ENCODE measurements around the gene STARD3NL. TPM values are rescaled to one million over a fixed set of nuclear protein-coding genes. Genes with fewer than 3 reads are reported as not detected.
A peak's percentile ranks its signal among the peaks of the same experiment; 100 is the strongest.

STARD3NL gene
- total and polyA plus RNA-seq, 2 of the 13 experiments (the other 11 are each of a cell fraction or from before 2014, with no cell fraction given): 37.3 to 42.3 TPM

DNA sequence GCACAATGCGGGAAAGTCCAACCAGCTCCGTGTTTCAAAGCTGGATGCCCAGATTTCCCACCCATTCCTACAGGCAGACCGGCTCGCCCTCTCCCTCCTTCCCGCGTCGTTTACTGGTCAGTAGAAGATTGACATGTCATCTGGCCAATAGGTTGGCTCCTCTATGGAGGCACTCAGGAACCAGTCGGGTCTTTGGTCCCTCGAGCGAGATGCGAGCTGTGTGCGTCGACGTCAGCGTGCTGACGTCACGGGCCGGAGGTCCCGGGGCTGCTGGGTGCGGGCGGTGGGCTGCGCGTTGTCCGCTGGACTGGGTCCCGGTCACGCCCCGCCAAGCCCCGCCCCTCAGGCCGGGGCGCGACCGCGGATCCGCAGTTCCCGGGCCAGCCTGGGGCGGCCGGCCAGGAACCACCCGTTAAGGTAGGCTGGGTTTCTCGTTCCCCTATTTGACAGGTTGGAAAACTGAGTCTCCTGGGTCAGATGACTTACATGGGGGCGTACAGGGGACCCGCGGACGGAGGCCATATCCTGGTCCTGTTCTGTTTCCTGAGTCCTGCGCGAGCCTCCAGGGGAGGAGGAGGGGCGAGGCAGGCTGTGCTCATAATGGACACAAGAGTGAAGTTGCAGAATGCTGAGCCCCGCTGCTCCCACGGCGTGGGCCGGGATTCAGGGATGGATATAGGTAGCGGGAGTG lies at the start of gene STARD3NL (continued):
- TF ChIP-seq ZNF777 (CRISPR knock-in tag; IDR thresholded peaks at IDR 0.05) (no peak; the same call in 1 of the 2 replicates), ZBTB14 (CRISPR knock-in tag; IDR thresholded peaks at IDR 0.05) (no peak), HOXA9 (CRISPR knock-in tag; IDR thresholded peaks at IDR 0.05; ENCODE audit: borderline replicate concordance) (no peak), ZNF816 (CRISPR knock-in tag; IDR thresholded peaks at IDR 0.05; ENCODE audit: borderline replicate concordance) (no peak), SOX5 (CRISPR knock-in tag; IDR thresholded peaks at IDR 0.05; ENCODE audit: borderline replicate concordance) (no peak), ZMYM2 (CRISPR knock-in tag; IDR thresholded peaks at IDR 0.05) (no peak), SUZ12 (IDR thresholded peaks at IDR 0.05; ENCODE audit: low read depth, low read length) (no peak), ZNF235 (CRISPR knock-in tag; IDR thresholded peaks at IDR 0.05; ENCODE audit: borderline replicate concordance) (0 out of 2 replicates have a peak, but pooled peaks have one; percentile 64), ZNF780A (CRISPR knock-in tag; IDR thresholded peaks at IDR 0.05) (no peak), ZNF598 (CRISPR knock-in tag; IDR thresholded peaks at IDR 0.05; ENCODE audit: borderline replicate concordance) (no peak), XRCC5 (optimal IDR thresholded peaks at IDR 0.05; ENCODE audit: low read length) (no peak), HHEX (CRISPR knock-in tag; IDR thresholded peaks at IDR 0.05) (no peak), ZNF3 (CRISPR knock-in tag; IDR thresholded peaks at IDR 0.05) (peak; percentile 7; the same call in 1 of the 2 replicates), MED13 (CRISPR knock-in tag; IDR thresholded peaks at IDR 0.05) (no peak), SRSF4 (IDR thresholded peaks at IDR 0.05; ENCODE audit: low read depth, low read length, poor library complexity, severe bottlenecking) (no peak), ZNF263 (CRISPR knock-in tag; IDR thresholded peaks at IDR 0.05) (no peak), ZUFSP (CRISPR knock-in tag; IDR thresholded peaks at IDR 0.05; ENCODE audit: borderline replicate concordance) (no peak)
- TF ChIP-seq, protein P1, sequence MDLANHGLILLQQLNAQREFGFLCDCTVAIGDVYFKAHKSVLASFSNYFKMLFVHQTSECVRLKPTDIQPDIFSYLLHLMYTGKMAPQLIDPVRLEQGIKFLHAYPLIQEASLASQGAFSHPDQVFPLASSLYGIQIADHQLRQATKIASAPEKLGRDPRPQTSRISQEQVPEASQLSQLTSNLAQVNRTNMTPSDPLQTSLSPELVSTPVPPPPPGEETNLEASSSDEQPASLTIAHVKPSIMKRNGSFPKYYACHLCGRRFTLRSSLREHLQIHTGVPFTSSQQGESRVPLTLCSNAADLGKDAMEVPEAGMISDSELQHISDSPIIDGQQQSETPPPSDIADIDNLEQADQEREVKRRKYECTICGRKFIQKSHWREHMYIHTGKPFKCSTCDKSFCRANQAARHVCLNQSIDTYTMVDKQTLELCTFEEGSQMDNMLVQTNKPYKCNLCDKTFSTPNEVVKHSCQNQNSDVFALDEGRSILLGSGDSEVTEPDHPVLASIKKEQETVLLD (CRISPR knock-in tag; IDR thresholded peaks at IDR 0.05; ENCODE audit: low read depth): no peak
- TF ChIP-seq, protein P2, sequence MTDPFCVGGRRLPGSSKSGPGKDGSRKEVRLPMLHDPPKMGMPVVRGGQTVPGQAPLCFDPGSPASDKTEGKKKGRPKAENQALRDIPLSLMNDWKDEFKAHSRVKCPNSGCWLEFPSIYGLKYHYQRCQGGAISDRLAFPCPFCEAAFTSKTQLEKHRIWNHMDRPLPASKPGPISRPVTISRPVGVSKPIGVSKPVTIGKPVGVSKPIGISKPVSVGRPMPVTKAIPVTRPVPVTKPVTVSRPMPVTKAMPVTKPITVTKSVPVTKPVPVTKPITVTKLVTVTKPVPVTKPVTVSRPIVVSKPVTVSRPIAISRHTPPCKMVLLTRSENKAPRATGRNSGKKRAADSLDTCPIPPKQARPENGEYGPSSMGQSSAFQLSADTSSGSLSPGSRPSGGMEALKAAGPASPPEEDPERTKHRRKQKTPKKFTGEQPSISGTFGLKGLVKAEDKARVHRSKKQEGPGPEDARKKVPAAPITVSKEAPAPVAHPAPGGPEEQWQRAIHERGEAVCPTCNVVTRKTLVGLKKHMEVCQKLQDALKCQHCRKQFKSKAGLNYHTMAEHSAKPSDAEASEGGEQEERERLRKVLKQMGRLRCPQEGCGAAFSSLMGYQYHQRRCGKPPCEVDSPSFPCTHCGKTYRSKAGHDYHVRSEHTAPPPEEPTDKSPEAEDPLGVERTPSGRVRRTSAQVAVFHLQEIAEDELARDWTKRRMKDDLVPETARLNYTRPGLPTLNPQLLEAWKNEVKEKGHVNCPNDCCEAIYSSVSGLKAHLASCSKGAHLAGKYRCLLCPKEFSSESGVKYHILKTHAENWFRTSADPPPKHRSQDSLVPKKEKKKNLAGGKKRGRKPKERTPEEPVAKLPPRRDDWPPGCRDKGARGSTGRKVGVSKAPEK (CRISPR knock-in tag; IDR thresholded peaks at IDR 0.05; ENCODE audit: borderline replicate concordance): no peak
- TF ChIP-seq, protein P3, sequence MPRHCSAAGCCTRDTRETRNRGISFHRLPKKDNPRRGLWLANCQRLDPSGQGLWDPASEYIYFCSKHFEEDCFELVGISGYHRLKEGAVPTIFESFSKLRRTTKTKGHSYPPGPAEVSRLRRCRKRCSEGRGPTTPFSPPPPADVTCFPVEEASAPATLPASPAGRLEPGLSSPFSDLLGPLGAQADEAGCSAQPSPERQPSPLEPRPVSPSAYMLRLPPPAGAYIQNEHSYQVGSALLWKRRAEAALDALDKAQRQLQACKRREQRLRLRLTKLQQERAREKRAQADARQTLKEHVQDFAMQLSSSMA (CRISPR knock-in tag; IDR thresholded peaks at IDR 0.05): no peak
- TF ChIP-seq, protein P4, sequence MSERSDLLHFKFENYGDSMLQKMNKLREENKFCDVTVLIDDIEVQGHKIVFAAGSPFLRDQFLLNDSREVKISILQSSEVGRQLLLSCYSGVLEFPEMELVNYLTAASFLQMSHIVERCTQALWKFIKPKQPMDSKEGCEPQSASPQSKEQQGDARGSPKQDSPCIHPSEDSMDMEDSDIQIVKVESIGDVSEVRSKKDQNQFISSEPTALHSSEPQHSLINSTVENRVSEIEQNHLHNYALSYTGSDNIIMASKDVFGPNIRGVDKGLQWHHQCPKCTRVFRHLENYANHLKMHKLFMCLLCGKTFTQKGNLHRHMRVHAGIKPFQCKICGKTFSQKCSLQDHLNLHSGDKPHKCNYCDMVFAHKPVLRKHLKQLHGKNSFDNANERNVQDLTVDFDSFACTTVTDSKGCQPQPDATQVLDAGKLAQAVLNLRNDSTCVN (CRISPR knock-in tag; IDR thresholded peaks at IDR 0.05; ENCODE audit: borderline replicate concordance): no peak
